ENCODE data around the gene OR52B4.

DNA sequence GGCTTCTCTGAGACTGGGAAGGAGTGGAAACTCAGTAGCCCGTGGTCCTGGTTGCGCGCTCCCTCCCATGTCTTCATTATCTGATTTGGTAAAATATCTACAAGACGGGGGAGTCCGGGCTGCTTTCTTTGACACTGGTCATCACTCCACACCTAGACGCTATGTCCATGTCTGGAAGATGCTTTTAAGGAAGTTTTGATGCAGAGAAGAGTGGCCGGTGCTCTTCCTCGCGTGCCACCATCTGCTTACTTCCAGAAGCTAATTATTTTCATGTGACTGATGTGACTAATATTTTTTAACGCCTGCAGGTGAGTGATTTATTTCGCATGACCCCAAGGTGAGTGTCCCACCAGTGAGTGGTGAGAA is 25.7 kb upstream of the OR52B4 start:
- TF ChIP-seq, protein P1, sequence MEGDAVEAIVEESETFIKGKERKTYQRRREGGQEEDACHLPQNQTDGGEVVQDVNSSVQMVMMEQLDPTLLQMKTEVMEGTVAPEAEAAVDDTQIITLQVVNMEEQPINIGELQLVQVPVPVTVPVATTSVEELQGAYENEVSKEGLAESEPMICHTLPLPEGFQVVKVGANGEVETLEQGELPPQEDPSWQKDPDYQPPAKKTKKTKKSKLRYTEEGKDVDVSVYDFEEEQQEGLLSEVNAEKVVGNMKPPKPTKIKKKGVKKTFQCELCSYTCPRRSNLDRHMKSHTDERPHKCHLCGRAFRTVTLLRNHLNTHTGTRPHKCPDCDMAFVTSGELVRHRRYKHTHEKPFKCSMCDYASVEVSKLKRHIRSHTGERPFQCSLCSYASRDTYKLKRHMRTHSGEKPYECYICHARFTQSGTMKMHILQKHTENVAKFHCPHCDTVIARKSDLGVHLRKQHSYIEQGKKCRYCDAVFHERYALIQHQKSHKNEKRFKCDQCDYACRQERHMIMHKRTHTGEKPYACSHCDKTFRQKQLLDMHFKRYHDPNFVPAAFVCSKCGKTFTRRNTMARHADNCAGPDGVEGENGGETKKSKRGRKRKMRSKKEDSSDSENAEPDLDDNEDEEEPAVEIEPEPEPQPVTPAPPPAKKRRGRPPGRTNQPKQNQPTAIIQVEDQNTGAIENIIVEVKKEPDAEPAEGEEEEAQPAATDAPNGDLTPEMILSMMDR (IDR thresholded peaks at IDR 0.05; ENCODE audit: poor library complexity, severe bottlenecking): no peak
- no peak for TF ChIP-seq TAF1 (IDR thresholded peaks at IDR 0.05; ENCODE audit: low read depth)
- no peak for TF ChIP-seq EZH2 (IDR thresholded peaks at IDR 0.05; ENCODE audit: borderline replicate concordance, insufficient read depth, low read length, poor library complexity, severe bottlenecking)
- TF ChIP-seq EP300 (conservative IDR thresholded peaks at IDR 0.05; ENCODE audit: poor library complexity, severe bottlenecking): no peak
- no peak for TF ChIP-seq SMC3 (conservative IDR thresholded peaks at IDR 0.05; ENCODE audit: poor library complexity)
- TF ChIP-seq POLR2AphosphoS5 (IDR thresholded peaks at IDR 0.05): no peak
- TF ChIP-seq, protein P2, sequence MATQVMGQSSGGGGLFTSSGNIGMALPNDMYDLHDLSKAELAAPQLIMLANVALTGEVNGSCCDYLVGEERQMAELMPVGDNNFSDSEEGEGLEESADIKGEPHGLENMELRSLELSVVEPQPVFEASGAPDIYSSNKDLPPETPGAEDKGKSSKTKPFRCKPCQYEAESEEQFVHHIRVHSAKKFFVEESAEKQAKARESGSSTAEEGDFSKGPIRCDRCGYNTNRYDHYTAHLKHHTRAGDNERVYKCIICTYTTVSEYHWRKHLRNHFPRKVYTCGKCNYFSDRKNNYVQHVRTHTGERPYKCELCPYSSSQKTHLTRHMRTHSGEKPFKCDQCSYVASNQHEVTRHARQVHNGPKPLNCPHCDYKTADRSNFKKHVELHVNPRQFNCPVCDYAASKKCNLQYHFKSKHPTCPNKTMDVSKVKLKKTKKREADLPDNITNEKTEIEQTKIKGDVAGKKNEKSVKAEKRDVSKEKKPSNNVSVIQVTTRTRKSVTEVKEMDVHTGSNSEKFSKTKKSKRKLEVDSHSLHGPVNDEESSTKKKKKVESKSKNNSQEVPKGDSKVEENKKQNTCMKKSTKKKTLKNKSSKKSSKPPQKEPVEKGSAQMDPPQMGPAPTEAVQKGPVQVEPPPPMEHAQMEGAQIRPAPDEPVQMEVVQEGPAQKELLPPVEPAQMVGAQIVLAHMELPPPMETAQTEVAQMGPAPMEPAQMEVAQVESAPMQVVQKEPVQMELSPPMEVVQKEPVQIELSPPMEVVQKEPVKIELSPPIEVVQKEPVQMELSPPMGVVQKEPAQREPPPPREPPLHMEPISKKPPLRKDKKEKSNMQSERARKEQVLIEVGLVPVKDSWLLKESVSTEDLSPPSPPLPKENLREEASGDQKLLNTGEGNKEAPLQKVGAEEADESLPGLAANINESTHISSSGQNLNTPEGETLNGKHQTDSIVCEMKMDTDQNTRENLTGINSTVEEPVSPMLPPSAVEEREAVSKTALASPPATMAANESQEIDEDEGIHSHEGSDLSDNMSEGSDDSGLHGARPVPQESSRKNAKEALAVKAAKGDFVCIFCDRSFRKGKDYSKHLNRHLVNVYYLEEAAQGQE (IDR thresholded peaks at IDR 0.05; ENCODE audit: borderline replicate concordance): no peak
- no peak for TF ChIP-seq RAD21 (conservative IDR thresholded peaks at IDR 0.05)
